ENCODE data around the gene INTS11.

Gene INTS11

GRCh38 chr1:1367315-1367714 is 42.9 kb upstream of the INTS11 start:
- no peak for DNase-seq (ENCODE audit: low spot score)
- TF ChIP-seq, protein P1, sequence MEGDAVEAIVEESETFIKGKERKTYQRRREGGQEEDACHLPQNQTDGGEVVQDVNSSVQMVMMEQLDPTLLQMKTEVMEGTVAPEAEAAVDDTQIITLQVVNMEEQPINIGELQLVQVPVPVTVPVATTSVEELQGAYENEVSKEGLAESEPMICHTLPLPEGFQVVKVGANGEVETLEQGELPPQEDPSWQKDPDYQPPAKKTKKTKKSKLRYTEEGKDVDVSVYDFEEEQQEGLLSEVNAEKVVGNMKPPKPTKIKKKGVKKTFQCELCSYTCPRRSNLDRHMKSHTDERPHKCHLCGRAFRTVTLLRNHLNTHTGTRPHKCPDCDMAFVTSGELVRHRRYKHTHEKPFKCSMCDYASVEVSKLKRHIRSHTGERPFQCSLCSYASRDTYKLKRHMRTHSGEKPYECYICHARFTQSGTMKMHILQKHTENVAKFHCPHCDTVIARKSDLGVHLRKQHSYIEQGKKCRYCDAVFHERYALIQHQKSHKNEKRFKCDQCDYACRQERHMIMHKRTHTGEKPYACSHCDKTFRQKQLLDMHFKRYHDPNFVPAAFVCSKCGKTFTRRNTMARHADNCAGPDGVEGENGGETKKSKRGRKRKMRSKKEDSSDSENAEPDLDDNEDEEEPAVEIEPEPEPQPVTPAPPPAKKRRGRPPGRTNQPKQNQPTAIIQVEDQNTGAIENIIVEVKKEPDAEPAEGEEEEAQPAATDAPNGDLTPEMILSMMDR (IDR thresholded peaks at IDR 0.05; ENCODE audit: extremely low read depth, missing control alignments), result no peak

GRCh38 chr1:1366699-1367066 is 42.2 kb upstream of the INTS11 start:
- DNase-seq (ENCODE audit: low spot score), result no peak
- TF ChIP-seq, protein P1 (IDR thresholded peaks at IDR 0.05; ENCODE audit: extremely low read depth, missing control alignments), result no peak

DNA sequence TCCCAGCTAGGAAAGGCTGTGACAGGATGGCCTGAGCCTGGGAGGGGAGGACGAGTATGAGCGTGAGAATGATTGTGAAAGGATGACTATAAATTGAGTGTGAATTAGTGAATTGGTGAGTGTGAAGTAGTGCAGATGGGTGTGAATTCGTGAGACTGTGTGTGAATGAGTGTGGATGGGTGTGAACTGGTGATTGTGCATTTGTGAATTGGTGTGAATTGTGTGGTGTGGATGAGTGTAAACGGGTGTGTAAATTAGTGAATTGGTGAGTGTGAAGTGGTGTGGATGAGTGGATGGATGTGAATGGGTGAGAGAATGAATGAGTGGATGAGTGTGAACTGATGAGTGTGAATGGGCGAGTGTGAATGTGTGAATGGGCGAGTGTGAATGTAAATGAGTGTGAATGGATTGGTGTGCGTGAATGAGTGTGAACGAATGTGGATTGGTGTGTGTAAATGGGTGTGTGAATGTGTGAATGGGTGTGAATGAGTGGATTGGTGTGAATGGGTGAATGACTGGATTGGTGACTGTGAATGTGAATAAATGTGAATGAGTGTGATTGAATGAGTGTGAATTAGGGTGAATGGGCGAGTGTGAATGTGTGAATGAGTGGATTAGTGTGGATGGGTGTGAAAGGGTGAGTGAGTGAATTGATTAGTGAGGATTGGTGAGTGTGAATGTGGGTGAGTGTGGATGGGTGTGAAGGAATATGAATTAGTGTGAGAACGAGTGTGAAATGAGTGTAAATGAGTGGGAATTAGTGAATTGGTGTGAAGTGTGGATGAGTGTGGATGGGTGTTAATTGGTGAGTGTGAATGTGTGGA is 41.6 kb upstream of the INTS11 start:
- TF ChIP-seq, protein P1 (IDR thresholded peaks at IDR 0.05; ENCODE audit: extremely low read depth, missing control alignments), result no peak
- DNase-seq (ENCODE audit: low spot score), result no peak

- TF ChIP-seq, protein P1 (IDR thresholded peaks at IDR 0.05; ENCODE audit: extremely low read depth, missing control alignments), result no peak
- DNase-seq (ENCODE audit: low spot score), result no peak
These were observed 39.8 kb upstream of the INTS11 start for GRCh38 chr1:1364266-1364665.

DNA sequence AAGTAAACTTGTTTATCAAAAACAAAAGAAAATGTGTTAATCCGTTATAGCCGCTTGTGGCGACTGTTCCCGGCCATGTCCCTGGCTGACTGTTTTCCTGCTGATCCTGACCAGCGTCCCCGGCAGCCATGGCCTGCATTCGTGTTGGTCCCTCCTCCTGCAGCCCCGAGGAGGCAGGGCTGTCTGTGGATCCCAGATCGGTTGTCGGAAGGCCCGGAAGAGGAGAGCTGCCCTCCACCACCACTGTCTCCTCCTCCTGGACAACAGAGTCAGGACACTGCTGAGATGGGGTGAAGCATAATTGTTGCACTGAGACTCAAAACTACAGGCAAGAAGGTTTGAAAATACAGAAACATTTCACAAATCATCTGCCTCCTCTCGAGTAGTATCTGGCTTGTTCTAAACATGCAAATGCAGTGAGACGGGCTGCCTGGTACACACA is 37.5 kb upstream of the INTS11 start:
- no peak for DNase-seq (ENCODE audit: low spot score)
- TF ChIP-seq, protein P1 (IDR thresholded peaks at IDR 0.05; ENCODE audit: extremely low read depth, missing control alignments), result no peak

- TF ChIP-seq, protein P1 (IDR thresholded peaks at IDR 0.05; ENCODE audit: extremely low read depth, missing control alignments), result no peak
- DNase-seq (ENCODE audit: low spot score), result no peak
These were observed 36.9 kb upstream of the INTS11 start for GRCh38 chr1:1361233-1361981.

DNA sequence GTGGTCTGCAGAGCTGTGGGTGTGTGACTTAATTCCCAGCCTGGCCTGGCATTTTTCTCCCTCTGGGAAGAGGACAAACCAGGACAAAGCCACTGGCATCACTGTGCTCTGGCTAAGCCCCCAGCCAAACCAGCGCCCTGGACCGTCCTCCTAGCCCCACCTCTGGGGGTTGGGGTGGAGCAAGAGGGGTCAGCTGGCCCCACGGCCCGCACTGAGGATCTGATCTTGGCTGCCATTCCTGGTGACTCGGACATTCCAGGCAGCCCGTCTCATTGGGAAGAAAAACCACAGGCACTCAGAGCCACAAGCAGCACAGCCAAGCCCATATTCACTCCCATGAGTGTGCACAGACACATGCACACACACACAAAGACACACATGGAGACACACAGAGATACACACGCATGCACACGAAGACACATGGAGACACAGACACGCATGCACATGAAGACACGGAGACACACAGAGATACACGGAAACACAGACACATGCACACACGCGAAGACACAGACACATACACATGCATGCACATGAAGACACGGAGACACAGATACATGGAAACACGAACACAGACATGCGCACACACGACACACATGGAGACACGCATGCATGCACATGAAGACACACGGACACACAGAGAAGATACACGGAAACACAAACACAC is 36.2 kb upstream of the INTS11 start:
- TF ChIP-seq, protein P1 (IDR thresholded peaks at IDR 0.05; ENCODE audit: extremely low read depth, missing control alignments), result no peak
- DNase-seq (ENCODE audit: low spot score), result no peak

All from GM20000 (cell line).